ENCODE data around the gene PRDX3.

Gene PRDX3

DNA sequence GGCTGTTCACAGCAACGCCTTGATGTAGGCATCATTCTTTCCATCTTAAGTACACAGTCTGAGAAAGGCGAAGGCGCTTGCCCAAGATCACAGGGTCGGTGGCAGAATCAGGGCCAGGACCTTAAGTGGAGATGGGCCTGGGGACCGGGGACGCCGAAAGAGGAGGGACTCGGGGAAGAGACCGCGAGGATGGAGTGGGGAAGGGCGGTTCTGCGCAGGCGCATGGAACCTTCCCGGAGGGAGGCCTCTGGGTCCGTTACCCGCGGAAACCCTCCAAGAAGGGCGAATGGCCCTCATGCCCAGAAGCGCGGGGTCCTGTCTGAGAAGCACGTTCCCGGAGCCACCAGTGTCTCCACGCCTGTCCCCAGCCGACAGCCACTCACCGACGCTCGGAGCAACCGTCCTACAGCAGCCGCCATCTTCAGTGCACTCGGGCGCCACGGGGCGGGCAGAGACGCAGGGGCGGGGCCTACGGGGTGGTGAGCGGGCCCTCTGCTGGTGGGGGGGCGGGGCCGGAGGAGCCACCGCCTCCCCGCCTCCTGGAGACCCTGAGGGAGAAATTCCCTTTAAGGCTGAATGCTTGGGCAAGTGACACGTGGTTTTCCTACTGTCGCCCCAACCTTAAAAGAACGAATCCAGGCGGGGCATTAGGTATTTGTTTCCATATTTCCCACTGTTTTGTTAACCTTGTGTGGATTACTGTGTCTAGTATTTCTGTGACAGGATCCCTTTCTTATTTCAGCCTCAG, at the start of gene PRDX3:
Gene PRDX3, minus strand, starts transcription at position 441 of the 748 bp plus-strand sequence. Its CDS starts 22 bp downstream, at position 419.
- peak; percentile 95 for DNase-seq

DNA sequence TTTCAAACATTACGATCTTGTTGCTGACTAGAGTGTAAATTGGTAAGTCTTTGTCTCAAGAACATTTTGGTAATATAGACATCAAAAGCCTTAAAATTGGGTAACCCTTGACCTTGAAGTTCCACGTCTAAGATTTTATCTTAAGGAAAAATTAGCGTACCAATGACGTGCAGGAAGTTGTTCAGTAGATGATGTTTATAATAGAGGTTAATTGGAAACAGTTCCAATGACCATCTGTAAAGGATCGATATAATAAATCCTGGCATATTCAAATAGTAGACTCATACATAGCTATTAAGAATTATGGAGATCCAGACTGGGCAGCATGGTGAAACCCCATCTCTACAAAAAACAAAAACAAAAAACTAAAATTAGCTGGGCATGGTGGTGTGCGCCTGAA, 49.2 kb upstream of the PRDX3 start:
- no peak for DNase-seq

- DNase-seq = no peak
Observed at GRCh38 chr10:119225083-119225658, 46.6 kb upstream of the PRDX3 start.

DNA sequence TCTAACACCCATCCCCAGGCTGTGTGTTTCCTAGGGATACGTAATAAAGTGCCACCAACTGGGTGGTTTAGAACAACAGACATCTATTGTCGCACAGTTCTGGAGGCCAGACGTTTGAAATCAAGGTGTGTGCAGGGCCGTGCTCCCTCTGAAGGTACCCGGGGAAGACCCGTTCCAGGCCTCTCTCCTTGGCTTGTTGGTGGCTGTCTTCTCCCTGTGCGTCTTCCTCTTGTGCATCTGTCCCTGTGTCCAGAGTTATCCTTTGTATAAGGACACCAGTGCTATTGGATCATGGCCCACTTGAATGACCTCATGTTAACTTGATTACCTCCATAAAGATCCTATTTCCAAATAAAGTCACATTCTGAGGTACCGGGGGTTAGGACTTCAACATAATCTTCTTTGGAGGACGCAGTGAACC, 44.4 kb upstream of the PRDX3 start:
- no peak for DNase-seq

GRCh38 chr10:119222537-119222936, 43.9 kb upstream of the PRDX3 start:
- no peak for DNase-seq

GRCh38 chr10:119221666-119222065, 43.1 kb upstream of the PRDX3 start:
- DNase-seq = no peak

DNA sequence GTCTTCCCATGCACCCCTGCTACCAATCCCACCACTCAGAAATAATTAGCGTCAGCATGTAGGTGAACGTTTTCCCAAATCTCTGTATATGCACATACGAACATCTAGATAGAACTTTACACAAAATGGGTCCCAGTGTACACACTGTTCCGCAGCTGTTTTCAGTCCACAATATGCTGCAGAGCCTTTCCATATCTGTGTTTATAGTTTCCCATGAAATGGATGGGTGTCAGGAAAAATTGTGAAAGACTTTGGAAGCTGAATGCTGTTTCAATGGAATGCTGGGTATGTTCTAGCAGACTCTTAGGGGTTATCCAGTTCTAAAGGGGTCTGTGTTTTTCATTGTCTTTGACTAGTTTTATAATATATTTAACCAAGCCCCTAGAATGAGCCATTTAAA, 42.6 kb upstream of the PRDX3 start:
- DNase-seq = no peak

GRCh38 chr10:119219871-119220270, 41.3 kb upstream of the PRDX3 start:
- no peak for DNase-seq

- DNase-seq = no peak
Observed at GRCh38 chr10:119217991-119218490, 39.4 kb upstream of the PRDX3 start.

- no peak for DNase-seq
Observed at GRCh38 chr10:119217401-119217800, 38.8 kb upstream of the PRDX3 start.

GRCh38 chr10:119216127-119216526, 37.5 kb upstream of the PRDX3 start:
- no peak for DNase-seq

GRCh38 chr10:119215371-119215770, 36.8 kb upstream of the PRDX3 start:
- no peak for DNase-seq

DNA sequence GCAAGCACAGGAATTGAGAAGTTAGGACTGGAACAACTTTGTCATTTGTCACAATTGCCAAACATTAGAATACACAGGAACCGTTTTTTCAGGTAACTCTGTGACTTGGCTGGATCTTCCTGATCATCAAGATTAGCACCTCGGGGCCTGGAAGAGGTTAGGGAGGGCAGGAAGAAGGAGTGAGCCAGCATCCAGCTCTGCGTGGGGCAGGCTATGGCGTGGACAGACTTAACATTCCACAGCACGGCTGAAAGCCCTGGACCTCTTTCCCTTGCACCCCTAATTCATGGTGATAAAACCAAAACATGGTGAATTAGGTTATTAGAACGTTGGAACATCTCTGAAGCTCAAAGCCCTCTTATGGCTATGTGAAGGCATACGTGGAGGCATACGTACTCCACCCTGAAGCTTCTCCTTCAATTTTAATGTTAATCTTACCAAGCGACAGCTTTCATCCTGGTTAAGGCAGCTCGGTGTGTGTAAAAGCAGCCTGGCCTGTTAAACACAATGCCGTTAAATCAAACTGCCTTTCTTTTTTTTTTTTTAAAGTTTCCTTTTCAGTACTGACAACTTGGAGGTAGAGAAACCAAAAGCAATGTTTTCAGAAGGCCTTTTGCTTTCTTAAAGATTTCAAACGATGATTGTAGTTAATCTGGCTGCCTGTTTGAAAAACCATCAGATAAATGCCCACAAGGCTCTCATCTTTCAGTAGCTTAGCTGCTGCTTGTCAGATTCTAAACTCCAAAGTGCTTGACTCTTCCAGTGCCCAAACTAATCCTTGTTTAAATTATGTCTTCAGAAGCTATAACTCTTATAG, 33.2 kb upstream of the PRDX3 start:
- DNase-seq = no peak

GRCh38 chr10:119211176-119211575, 32.6 kb upstream of the PRDX3 start:
- DNase-seq = no peak

DNA sequence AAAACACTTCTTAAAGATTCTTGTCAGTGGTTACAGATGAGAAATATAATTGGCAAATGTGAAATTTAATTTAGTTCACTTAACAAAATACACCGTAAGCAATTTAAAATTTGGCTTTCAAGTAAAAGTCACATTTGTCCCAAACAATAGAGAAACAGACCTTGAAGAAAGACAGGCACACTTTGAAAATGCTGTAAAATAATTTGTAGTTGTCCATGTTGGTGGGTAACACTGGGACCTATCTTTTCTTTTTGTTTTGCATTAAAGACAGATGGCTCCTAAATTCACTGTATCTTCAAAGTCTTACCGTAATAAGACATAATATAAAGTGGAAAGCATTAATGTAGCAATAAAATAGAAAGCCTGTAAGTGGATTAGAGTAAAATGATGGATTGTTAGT, 32.0 kb upstream of the PRDX3 start:
- no peak for DNase-seq

DNA sequence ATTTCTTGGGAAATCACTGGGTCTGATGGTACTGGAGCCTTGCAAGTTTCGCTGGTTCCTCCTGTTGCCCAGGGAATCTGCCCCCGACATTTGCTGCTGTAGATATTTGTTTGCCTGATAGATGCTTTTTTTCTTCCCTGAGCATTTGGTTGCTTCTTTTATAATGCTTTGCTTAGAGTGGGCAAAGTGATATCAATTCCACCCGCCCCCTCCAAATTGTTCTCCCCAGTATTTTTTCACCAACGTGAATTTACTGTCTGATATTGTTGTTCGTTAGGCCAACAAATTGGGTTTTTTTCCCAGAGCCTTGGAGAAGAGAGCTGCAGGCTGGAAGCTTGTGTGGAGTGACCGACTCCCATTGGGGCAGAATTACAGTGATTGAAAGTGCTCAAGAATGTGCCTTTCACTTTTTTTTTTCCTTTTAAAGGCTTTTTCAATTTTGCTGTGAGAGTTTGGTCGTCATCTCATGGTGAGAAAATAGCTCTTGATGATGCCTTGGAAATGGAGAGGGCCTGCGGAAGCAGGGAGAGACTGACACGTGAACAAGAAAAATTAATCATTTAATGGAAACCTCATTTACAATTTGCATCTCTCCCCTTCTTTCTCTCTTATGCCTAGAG, 31.2 kb upstream of the PRDX3 start:
- DNase-seq = no peak

- peak; percentile 71 for DNase-seq
Observed at GRCh38 chr10:119209035-119209735, 30.6 kb upstream of the PRDX3 start.

DNA sequence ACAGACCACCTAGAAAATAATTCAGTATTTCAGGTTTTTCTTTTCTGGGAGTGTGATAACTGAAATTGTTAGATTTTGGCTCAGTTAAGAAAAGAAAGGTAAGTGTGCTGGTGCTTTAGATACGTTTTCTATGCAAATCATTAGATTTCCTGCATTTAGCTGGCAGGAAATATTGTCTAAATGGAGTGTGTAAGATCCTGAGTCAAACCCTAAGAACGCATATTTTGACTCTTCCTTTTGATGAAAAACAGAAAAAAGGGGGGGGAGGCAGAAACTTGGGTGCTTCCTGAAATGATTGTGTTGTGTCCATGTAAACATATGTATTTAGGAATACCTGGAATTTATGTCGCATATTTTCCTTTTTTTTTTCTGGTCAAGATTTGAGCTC, 29.9 kb upstream of the PRDX3 start:
- DNase-seq = no peak

- DNase-seq = peak; percentile 41
Observed at GRCh38 chr10:119207713-119208552, 29.3 kb upstream of the PRDX3 start.

DNA sequence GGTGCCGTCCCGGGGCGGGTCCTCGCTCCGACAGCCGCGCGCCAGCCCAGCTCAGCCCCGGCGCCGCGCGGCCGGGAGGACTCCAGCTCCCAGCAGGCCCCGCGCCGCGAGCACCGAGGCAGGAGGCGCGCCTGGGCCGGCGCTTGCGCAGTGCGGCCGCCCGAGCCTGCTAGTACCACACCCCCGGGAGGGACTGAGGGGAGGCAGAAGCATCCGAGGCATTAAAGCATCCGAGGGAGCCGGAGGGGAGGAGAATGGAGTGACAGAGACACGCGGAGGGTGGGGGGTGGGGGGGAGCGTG, 28.7 kb upstream of the PRDX3 start, which contains the start of gene GRK5:
Gene GRK5, plus strand, starts transcription at position 206 of the 301 bp plus-strand sequence. CDS start 347 bp downstream, outside the sequence.
- peak; percentile 93 for DNase-seq

DNA sequence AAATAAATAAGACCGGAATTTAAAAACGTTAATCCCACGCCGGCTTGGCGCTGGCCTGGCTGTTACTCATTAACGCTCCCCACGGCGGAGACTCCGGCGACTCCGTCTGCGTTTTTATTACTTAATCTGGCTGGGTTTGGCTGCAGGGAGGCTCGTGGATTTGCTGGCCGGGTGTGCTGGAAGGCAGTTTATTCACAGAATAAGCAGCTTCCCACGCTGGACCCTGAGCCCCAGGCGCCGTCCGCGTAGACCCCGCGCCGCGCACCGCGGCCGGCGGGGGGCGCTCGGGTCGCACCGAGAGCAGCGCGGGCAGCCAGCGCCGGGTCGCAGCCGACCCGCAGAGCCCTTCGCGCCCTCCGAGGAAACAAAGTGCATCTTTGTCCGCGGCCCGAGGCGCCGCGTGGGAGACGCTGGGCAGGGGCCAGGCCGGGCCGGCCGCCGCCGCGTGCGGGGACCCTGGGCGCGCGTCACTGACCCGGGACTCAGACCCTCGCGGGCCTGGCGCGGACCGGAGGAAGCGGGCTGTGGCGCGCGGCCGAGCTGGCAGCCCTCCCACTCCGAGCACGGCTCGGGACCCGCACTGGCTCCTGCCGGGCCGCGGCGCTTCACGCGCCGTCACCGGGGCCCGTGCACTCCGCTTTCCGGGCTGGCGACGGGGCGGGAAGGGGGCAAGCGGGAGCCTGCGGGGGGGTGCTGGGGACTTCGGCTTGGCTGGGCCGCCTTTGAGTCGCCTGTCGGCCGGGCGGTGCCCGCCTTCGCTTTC, 28.2 kb upstream of the PRDX3 start:
- peak; percentile 76 for DNase-seq
